HEK293 (cell line): ENCODE measurements around the gene P2RY6.
"Not testable (repeated sequence)": the region's sequence is repeated elsewhere in the genome, so short reads cannot be mapped to it uniquely, and the experiment has no call there.

Source experiments
- CTCF ChIA-PET: fragments of 350-600 bp; formaldehyde crosslinking; extraction: SDS; loops from one replicate; lab custom pipeline; 2021; ENCODE audit warnings: antibody characterized with exemption; lab: Yijun Ruan, JAX
- POLR2A ChIA-PET: fragments of 300-600 bp; formaldehyde crosslinking; extraction: SDS; loops from one replicate; lab custom pipeline; 2020; ENCODE audit warnings: antibody characterized with exemption, inconsistent platforms; lab: Yijun Ruan, JAX
- H3K27ac ChIP-seq: fragments of 200-500 bp; sonication (Bioruptor generic); 2 replicates; pipeline ENCODE4 v1.5.1; 2014; ENCODE audit warnings: low read depth, low read length, control low read depth, inconsistent platforms; ENCODE audit errors: extremely low read depth
- H3K36me3 ChIP-seq, 2 experiments: fragments of 200-500 bp in 1 of 2; sonication (Bioruptor generic) in 1 of 2; 1 replicate in 1 of 2; 2 replicates in 1 of 2; pipeline ENCODE4 v1.5.1; 2014 to 2017; ENCODE audit warnings: inconsistent platforms in 2 of 2, low read length in 2 of 2; ENCODE audit not compliant: control insufficient read depth in 2 of 2, insufficient read depth in 1 of 2
- H3K4me1 ChIP-seq: fragments of 200-500 bp; sonication (Bioruptor generic); 2 replicates; pipeline ENCODE4 v1.5.1; 2014; ENCODE audit warnings: mild to moderate bottlenecking, low read length, inconsistent platforms; ENCODE audit not compliant: control insufficient read depth, insufficient read depth
- H3K4me3 ChIP-seq: 2 replicates; pipeline ENCODE4 v1.5.1; 2011; ENCODE audit warnings: low read depth, mild to moderate bottlenecking, control low read depth, low read length, moderate library complexity
- H3K9me3 ChIP-seq: fragments of 200-500 bp; sonication (Bioruptor generic); 2 replicates; pipeline ENCODE4 v1.5.1; 2014; ENCODE audit warnings: low read depth, low read length, inconsistent platforms; ENCODE audit not compliant: control insufficient read depth, insufficient read depth
- GLIS2 ChIP-seq: fragments of 450-650 bp; formaldehyde crosslinking; IDR thresholded peaks from 2 replicates; pipeline ENCODE4 v1.5.1; 2016; ENCODE audit warnings: missing biosample characterization, missing genetic modification characterization
- HOXA7 ChIP-seq: sonication (generic); formaldehyde crosslinking; IDR thresholded peaks from 2 replicates; pipeline ENCODE4 v1.8.1; 2022; ENCODE audit warnings: missing genetic modification reagents, borderline replicate concordance
- IKZF3 ChIP-seq: fragments of 450-650 bp; IDR thresholded peaks from 2 replicates; pipeline ENCODE4 v1.5.0; 2018; ENCODE audit warnings: missing biosample characterization, mild to moderate bottlenecking, missing genetic modification characterization, moderate library complexity
- KLF1 ChIP-seq: fragments of 450-650 bp; formaldehyde crosslinking; IDR thresholded peaks from 2 replicates; pipeline ENCODE4 v1.5.1; 2016; ENCODE audit warnings: missing biosample characterization, missing genetic modification characterization
- MYNN ChIP-seq: fragments of 450-650 bp; formaldehyde crosslinking; IDR thresholded peaks from 2 replicates; pipeline ENCODE4 v1.5.1; 2016; ENCODE audit warnings: missing biosample characterization, missing genetic modification characterization, borderline replicate concordance
- MZF1 ChIP-seq: fragments of 450-650 bp; formaldehyde crosslinking; IDR thresholded peaks from 2 replicates; pipeline ENCODE4 v1.5.1; 2017; ENCODE audit warnings: missing biosample characterization, missing genetic modification characterization, borderline replicate concordance
- PRDM10 ChIP-seq: fragments of 450-650 bp; formaldehyde crosslinking; IDR thresholded peaks from 2 replicates; pipeline ENCODE4 v1.5.1; 2016; ENCODE audit warnings: missing biosample characterization, missing genetic modification characterization
- SETDB1 ChIP-seq: IDR thresholded peaks from one replicate; pipeline ENCODE4 v1.6.1; 2017; ENCODE audit warnings: mild to moderate bottlenecking, low read length, moderate library complexity, mixed read lengths; ENCODE audit not compliant: insufficient read length
- ZBTB7A ChIP-seq: fragments of 450-650 bp; formaldehyde crosslinking; IDR thresholded peaks from 2 replicates; pipeline ENCODE4 v1.5.1; 2016; ENCODE audit warnings: low read depth, missing biosample characterization, missing genetic modification characterization
- ZNF138 ChIP-seq: fragments of 450-650 bp; formaldehyde crosslinking; IDR thresholded peaks from 2 replicates; pipeline ENCODE4 v1.5.1; 2016; ENCODE audit warnings: missing biosample characterization, missing genetic modification characterization, borderline replicate concordance
- ZNF140 ChIP-seq: fragments of 450-650 bp; formaldehyde crosslinking; IDR thresholded peaks from 2 replicates; pipeline ENCODE4 v1.5.1; 2016; ENCODE audit warnings: missing biosample characterization, missing genetic modification characterization
- ZNF16 ChIP-seq: fragments of 450-650 bp; formaldehyde crosslinking; IDR thresholded peaks from 2 replicates; pipeline ENCODE4 v1.5.1; 2016; ENCODE audit warnings: low read depth, missing biosample characterization, missing genetic modification characterization
- ZNF169 ChIP-seq: fragments of 450-650 bp; formaldehyde crosslinking; IDR thresholded peaks from 2 replicates; pipeline ENCODE4 v1.5.1; 2016; ENCODE audit warnings: missing biosample characterization, missing genetic modification characterization
- ZNF2 ChIP-seq: fragments of 450-650 bp; formaldehyde crosslinking; IDR thresholded peaks from 2 replicates; pipeline ENCODE4 v1.5.1; 2016; ENCODE audit warnings: missing biosample characterization, missing genetic modification characterization
- ZNF214 ChIP-seq: fragments of 450-650 bp; formaldehyde crosslinking; IDR thresholded peaks from 2 replicates; pipeline ENCODE4 v1.5.1; 2017; ENCODE audit warnings: missing biosample characterization, mild to moderate bottlenecking, missing genetic modification characterization, borderline replicate concordance
- ZNF239 ChIP-seq: fragments of 450-650 bp; formaldehyde crosslinking; IDR thresholded peaks from 2 replicates; pipeline ENCODE4 v1.5.1; 2016; ENCODE audit warnings: missing biosample characterization, missing genetic modification characterization
- ZNF24 ChIP-seq: fragments of 450-650 bp; formaldehyde crosslinking; IDR thresholded peaks from 2 replicates; pipeline ENCODE4 v1.5.1; 2016; ENCODE audit warnings: missing biosample characterization, missing genetic modification characterization
- ZNF266 ChIP-seq: fragments of 450-650 bp; formaldehyde crosslinking; IDR thresholded peaks from 2 replicates; pipeline ENCODE4 v1.5.1; 2016; ENCODE audit warnings: missing biosample characterization, missing genetic modification characterization, low read depth
- ZNF311 ChIP-seq: fragments of 450-650 bp; formaldehyde crosslinking; IDR thresholded peaks from 2 replicates; pipeline ENCODE4 v1.5.1; 2017; ENCODE audit warnings: missing biosample characterization, missing genetic modification characterization, borderline replicate concordance
- ZNF366 ChIP-seq: fragments of 450-650 bp; formaldehyde crosslinking; conservative IDR thresholded peaks from 2 replicates; pipeline ENCODE4 v1.5.1; 2016; ENCODE audit warnings: missing biosample characterization, missing genetic modification characterization
- ZNF48 ChIP-seq: fragments of 450-650 bp; formaldehyde crosslinking; IDR thresholded peaks from 2 replicates; pipeline ENCODE4 v1.5.1; 2016; ENCODE audit warnings: missing biosample characterization, missing genetic modification characterization
- ZNF529 ChIP-seq: fragments of 450-650 bp; formaldehyde crosslinking; IDR thresholded peaks from 2 replicates; pipeline ENCODE4 v1.5.1; 2017; ENCODE audit warnings: missing genetic modification characterization, missing biosample characterization; ENCODE audit not compliant: insufficient replicate concordance
- ZNF549 ChIP-seq: fragments of 450-650 bp; IDR thresholded peaks from 2 replicates; pipeline ENCODE4 v1.5.1; 2018; ENCODE audit warnings: missing biosample characterization, missing genetic modification characterization, mild to moderate bottlenecking, inconsistent platforms, moderate library complexity
- ZNF571 ChIP-seq: fragments of 450-650 bp; formaldehyde crosslinking; IDR thresholded peaks from 2 replicates; pipeline ENCODE4 v1.5.0; 2017; ENCODE audit warnings: missing biosample characterization, missing genetic modification characterization
- ZNF670 ChIP-seq: fragments of 450-650 bp; formaldehyde crosslinking; IDR thresholded peaks from 2 replicates; pipeline ENCODE4 v1.5.1; 2016; ENCODE audit warnings: missing biosample characterization, missing genetic modification characterization, low read depth
- ZNF747 ChIP-seq: fragments of 450-650 bp; formaldehyde crosslinking; IDR thresholded peaks from 2 replicates; pipeline ENCODE4 v1.5.1; 2016; ENCODE audit warnings: missing biosample characterization, missing genetic modification characterization
- ZNF791 ChIP-seq: fragments of 450-650 bp; formaldehyde crosslinking; IDR thresholded peaks from 2 replicates; pipeline ENCODE4 v1.5.1; 2016; ENCODE audit warnings: missing biosample characterization, missing genetic modification characterization
- ZXDB ChIP-seq: fragments of 450-650 bp; formaldehyde crosslinking; IDR thresholded peaks from 2 replicates; pipeline ENCODE4 v1.5.1; 2016; ENCODE audit warnings: missing biosample characterization, missing genetic modification characterization
- TF ChIP-seq, protein P1 (sequence below): fragments of 450-650 bp; formaldehyde crosslinking; IDR thresholded peaks from 2 replicates; pipeline ENCODE4 v1.5.1; 2016; ENCODE audit warnings: missing biosample characterization, missing genetic modification characterization

The P2RY6 gene

GRCh38 chr11:73270016-73270854 is 1.9 kb upstream of the P2RY6 start:
- ChIA-PET POLR2A (no interaction called here), CTCF (interaction anchor here (1.0 to 5.7 kb wide), 2 partner anchors 20 to 25 kb away, joined by 4 to 25 read pairs; no protein-coding TSS in a partner anchor)
- H3K4me3 ChIP-seq, result no peak overlapping the region
- H3K36me3 ChIP-seq, result no peaks in the 10 kb centered on the region
- H3K4me1 ChIP-seq, result no peaks in the 10 kb centered on the region
- H3K27ac ChIP-seq, result no peak overlapping the region
- no peaks in the 10 kb centered on the region for H3K9me3 ChIP-seq
- TF ChIP-seq SETDB1 (no peak), ZNF791 (tag by site-specific recombination) (no peak), ZNF214 (tag by site-specific recombination) (no peak), ZNF529 (tag by site-specific recombination) (no peak), ZNF670 (tag by site-specific recombination) (no peak), ZNF48 (tag by site-specific recombination) (no peak), ZNF266 (no peak), ZNF24 (no peak), HOXA7 (no peak)

DNA sequence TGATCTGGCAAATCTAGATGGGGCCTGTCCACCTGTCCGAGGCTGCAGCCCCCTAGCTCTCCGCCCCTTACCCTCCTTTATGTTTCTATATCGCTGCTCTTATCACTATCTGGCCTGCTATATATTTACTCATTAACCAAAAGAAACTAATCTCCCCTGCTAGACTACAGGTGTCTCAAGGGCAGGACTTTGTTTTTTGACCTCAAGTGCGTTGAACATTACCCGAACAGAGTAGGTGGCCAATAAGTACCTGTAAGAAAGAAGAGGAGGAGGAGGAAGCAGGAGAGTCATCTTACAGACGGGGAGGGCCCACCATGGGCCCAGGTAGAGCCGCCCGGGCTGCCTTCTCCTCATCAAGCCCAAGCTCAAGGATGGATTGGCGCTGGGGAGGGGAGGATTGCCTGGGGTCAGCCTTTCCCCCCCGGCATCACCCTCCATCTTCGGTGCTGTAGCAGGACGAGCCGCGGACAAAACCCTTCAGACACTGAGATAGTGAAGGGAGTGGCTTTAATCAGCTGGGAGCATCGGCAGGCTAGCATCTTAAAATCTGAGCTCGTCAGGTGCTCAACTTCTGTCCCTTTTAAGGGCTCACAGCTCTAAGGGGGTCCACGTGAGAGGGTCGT is 1.2 kb upstream of the P2RY6 start:
- CTCF ChIA-PET, result interaction anchor here (5.7 kb wide), 1 partner anchor 19 kb away, joined by 25 read pairs; no protein-coding TSS in a partner anchor
- H3K36me3 ChIP-seq, result no peaks in the 10 kb centered on the region
- POLR2A ChIA-PET, result no interaction called here
- TF ChIP-seq PRDM10 (no peak), MYNN (no peak), ZNF138 (tag by site-specific recombination) (no peak), GLIS2 (tag by site-specific recombination) (no peak), ZXDB (no peak), KLF1 (tag by site-specific recombination) (no peak), ZNF549 (tag by site-specific recombination) (no peak), ZNF2 (no peak), MZF1 (tag by site-specific recombination) (no peak), ZNF16 (tag by site-specific recombination) (no peak), ZNF140 (tag by site-specific recombination) (no peak), ZNF747 (no peak), ZNF239 (tag by site-specific recombination) (no peak), ZNF366 (tag by site-specific recombination) (no peak), IKZF3 (tag by site-specific recombination) (no peak), ZBTB7A (tag by site-specific recombination) (no peak), ZNF571 (tag by site-specific recombination) (no peak), ZNF311 (tag by site-specific recombination) (no peak), ZNF169 (tag by site-specific recombination) (no peak)
- TF ChIP-seq, protein P1, sequence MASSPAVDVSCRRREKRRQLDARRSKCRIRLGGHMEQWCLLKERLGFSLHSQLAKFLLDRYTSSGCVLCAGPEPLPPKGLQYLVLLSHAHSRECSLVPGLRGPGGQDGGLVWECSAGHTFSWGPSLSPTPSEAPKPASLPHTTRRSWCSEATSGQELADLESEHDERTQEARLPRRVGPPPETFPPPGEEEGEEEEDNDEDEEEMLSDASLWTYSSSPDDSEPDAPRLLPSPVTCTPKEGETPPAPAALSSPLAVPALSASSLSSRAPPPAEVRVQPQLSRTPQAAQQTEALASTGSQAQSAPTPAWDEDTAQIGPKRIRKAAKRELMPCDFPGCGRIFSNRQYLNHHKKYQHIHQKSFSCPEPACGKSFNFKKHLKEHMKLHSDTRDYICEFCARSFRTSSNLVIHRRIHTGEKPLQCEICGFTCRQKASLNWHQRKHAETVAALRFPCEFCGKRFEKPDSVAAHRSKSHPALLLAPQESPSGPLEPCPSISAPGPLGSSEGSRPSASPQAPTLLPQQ, result no peak
- H3K9me3 ChIP-seq, result no peaks in the 10 kb centered on the region
- no peaks in the 10 kb centered on the region for H3K4me1 ChIP-seq
- H3K27ac ChIP-seq, result no peak overlapping the region
- H3K4me3 ChIP-seq, result no peak overlapping the region

GRCh38 chr11:73271478-73271865 is 666 bp upstream of the P2RY6 start:
- H3K27ac ChIP-seq, POLR2A ChIA-PET: not testable (repeated sequence)

More at GRCh38 chr11:73271478-73271865, 666 bp upstream of the P2RY6 start:
- not testable (repeated sequence) for H3K4me1 ChIP-seq, H3K36me3 ChIP-seq, H3K9me3 ChIP-seq, H3K4me3 ChIP-seq
- CTCF ChIA-PET, result interaction anchor here (5.7 kb wide), 1 partner anchor 18 kb away, joined by 25 read pairs; no protein-coding TSS in a partner anchor
